ENCODE results near the gene ETFB.

Gene ETFB

GRCh38 chr19:51329411-51329810, 36.8 kb downstream of the ETFB start:
- no peak for DNase-seq (ENCODE audit: low read depth in 2 of 3, low spot score in 2 of 3)

DNA sequence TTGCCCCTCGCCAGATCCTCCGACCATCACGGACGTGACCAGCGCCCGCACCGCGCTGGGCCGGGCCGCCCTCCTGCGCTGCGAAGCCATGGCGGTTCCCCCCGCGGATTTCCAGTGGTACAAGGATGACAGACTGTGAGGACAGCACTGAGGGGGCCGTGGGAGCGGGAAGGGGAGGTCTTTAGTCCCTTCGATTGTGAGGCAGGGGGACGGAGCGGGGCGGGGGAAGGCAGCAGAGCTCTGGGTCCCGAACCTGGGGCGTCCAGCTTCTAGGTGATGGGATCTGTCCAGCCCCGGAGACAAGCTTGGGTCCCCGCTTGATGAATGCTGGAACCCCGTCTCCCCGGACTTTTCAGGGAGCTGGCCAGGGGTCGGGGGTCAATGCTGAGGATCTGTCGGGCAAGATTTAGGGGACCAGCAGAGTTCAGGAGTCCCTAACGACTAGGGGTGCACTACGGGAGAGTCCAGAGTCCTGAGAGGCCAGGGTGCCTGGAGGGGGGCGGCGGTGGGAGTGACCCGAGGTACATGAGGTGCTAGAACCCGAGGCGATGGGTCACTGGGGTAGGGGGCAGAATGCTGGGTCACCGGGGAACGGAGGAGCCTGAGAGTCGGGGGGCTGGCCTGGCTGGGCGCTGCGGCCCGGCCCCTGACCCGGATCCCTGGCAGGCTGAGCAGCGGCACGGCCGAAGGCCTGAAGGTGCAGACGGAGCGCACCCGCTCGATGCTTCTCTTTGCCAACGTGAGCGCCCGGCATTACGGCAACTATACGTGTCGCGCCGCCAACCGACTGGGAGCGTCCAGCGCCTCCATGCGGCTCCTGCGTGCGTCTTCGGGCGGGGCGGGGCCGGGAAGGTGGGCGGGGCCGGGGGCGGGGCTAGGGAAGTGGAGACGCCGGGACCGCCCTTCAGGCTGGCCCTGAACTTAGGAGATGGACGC, 38.9 kb downstream of the ETFB start:
- peak; percentile 31 to 65 (median 45) for DNase-seq (ENCODE audit: low read depth in 2 of 3, low spot score in 2 of 3)

GRCh38 chr19:51326216-51327065, 39.7 kb downstream of the ETFB start:
- DNase-seq (ENCODE audit: low read depth in 2 of 3, low spot score in 2 of 3) = no peak

DNA sequence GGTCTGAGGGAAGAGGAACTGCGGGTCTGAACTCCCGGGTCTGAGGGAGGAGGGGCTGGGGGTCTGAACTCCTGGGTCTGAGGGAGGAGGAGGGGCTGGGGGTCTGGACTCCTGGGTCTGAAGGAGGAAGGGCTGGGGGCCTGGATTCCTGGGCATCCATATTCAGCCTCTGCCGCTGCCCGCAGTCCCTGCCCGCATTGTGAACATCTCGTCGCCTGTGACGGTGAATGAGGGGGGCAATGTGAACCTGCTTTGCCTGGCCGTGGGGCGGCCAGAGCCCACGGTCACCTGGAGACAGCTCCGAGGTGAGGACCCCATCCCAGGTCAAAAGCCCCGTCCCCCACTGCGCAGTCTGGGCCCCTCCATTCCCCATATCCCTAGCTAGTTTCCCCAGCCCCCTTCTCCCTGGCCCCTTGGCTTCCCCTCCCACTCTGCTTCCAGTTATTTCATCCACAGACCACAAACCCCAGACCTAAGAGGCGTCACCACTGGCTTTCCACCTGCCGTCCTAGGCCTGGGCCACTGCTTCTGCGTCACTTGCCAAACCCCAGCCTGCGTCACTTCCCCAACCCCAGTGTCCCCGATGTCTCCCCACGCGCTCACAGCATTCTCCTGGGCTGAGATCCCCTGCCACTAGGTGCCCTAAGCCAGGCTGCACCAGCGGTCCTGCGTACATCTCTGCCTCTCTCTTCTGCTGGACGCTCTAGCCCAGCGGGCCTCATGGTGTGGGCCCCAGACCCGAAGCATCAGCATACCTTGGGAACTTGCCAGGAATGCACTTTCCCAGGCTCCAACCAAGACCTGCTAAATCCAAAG, 40.8 kb downstream of the ETFB start:
- DNase-seq (ENCODE audit: low read depth in 2 of 3, low spot score in 2 of 3) = no peak

DNA sequence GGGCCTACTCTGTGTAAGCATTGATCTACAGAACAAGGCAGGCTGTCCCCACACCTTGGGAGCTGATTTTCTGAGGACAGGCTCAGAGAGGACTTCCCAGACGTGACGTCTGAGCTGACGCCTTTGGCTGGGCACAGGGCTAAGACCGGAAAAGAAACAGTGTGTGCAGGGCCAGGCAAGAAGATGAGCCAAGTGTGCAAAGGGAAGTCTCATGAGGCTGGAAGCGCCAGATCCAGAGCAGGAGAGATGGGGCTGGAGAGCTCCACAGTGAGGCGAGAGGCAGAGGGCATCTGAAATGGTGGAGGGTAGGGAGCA, 42.1 kb downstream of the ETFB start:
- DNase-seq (ENCODE audit: low read depth in 2 of 3, low spot score in 2 of 3) = no peak

DNA sequence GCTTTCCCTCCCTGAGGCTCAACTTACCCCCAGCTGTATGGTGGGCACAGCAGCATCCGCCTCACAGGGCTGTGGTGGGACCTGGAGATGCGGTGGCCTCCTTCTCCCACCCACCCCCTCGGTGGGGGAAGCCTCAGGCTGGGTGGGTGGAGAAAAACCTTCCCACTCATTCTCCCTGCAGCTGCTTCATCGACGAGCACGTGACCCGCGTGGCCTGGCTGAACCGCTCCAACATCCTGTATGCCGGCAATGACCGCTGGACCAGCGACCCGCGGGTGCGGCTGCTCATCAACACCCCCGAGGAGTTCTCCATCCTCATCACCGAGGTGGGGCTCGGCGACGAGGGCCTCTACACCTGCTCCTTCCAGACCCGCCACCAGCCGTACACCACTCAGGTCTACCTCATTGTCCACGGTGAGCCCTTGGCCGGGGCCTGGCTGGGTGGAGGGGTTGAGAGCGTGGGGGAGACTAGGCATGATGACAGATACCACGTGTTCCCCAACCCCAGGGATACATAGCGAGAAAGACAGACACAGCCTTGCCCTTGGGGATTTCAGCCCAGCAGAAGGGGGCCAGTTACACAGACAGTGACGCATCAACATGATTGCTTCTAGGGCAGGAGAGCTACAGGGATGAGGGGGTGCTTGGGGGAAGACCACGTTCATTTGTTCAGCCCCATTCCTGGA, 42.6 kb downstream of the ETFB start:
- no peak for DNase-seq (ENCODE audit: low read depth in 2 of 3, low spot score in 2 of 3)

GRCh38 chr19:51321799-51322198, 44.4 kb downstream of the ETFB start:
- DNase-seq (ENCODE audit: low read depth in 2 of 3, low spot score in 2 of 3) = no peak

GRCh38 chr19:51320280-51320657, 45.9 kb downstream of the ETFB start:
- no peak for DNase-seq (ENCODE audit: low read depth in 2 of 3, low spot score in 2 of 3)

- no peak for DNase-seq (ENCODE audit: low read depth in 2 of 3, low spot score in 2 of 3)
Measured at GRCh38 chr19:51319649-51320279, 46.4 kb downstream of the ETFB start.

DNA sequence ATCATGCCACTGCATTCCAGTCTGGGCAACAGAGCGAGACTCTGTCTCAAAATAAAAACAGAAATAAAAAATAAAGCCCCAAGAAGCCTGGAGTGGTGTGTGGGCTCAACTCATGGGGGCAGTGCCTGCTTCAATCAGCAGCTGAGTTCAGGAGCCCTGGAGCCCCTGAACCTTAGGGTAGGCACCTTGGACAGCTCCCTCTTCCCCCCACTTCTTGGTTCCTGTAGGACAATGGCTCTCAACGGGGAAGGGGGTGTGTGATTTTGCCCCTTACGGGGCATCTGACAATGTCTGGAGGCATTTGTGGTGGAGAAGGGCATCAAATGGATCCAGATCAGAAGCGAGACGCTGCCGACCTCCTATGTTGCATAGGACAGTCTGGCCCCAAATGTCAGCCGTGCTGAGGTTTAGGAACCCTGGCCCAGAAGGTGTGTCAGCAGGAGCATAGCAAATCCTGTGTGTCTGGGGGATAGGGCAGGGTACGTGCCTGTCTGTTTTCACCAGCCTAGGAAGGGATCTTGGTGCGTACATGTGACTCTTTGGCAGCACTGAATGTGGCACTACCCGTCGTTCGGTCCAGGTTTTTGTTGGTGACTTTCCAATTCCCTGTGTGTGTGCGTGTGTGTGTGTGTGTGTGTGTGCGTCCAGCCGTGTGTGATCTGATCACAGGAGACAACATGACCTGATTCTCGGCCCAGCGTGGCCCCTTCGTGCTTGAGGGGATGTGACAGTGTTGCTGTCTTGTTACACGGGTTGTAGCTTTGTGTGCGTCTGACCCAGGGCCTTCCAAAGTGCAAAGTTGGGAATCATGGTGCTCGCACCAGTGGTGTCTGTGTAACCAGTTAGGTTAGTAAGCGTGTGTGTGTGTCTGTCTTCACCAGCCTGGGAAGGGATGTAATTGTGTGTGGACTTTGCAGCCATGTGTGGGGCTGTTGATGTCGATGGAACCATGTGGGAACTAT, 47.2 kb downstream of the ETFB start:
- DNase-seq (ENCODE audit: low read depth in 2 of 3, low spot score in 2 of 3) = no peak

DNA sequence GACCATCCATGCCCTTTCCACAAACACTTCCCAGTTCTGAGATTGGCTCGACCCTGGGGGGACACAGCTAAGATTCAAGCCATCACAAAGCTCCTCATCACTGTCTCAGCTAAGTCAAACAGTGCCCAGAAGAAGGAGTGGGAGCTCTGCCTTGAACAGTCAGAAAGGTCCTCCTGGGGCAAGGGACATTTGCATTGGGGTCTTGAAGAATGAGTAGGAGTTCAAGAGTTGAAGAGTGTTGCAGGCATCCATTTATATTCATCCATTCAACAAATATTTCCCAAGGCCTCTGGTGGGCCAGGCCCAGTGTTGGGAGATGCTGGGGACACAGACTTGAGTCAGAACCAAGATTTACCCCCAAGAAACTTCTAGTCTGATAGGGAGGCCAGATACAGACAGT, 48.2 kb downstream of the ETFB start:
- DNase-seq (ENCODE audit: low read depth in 2 of 3, low spot score in 2 of 3) = no peak

- no peak for DNase-seq (ENCODE audit: low read depth in 2 of 3, low spot score in 2 of 3)
Measured at GRCh38 chr19:51317376-51317775, 48.8 kb downstream of the ETFB start.

DNA sequence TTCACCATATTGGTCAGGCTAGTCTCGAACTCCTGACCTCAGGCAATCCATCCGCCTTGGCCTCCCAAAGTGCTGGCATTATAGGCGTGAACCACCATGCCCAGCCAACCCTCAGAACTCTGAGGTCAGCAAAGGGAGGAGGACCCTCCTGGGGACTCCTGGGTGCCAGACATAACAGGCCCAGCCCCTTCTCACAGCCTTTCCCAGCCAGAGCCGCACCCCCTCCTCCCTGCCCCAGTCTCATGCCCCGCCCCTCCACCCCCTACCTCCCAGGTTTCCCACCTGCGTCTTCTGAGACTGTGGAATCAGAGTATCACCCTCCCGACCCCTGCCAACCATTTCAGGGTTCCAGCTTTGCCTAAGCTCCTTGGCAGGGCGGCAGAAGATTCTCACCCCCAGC, 49.5 kb downstream of the ETFB start:
- DNase-seq (ENCODE audit: low read depth in 2 of 3, low spot score in 2 of 3) = no peak

GRCh38 chr19:51311351-51312257, 54.6 kb downstream of the ETFB start, which contains the start of gene IGLON5:
Gene IGLON5 (plus strand): TSS chr19:51311644. CDS start chr19:51311848, 204 bp downstream.
- no peak for DNase-seq (ENCODE audit: low read depth in 2 of 3, low spot score in 2 of 3)

DNA sequence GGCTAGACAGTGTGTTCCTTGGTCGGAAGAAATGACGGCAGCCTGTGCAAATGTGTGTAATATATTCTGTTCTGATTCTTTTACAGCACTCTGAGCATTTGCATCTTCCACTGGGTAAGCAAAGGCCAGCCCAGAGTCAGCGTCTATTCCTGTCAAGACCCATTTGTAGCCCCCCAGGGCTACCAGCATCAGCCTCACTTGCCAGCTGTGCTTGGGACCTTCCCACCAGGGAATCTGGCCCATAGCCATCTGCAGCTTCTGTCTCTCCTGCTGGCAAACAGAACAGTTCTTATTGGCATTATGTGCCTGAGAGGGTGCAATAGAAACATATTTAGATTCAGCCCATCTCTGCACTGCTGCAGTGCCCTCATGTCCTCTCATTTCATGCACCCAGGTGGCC, 60.7 kb downstream of the ETFB start:
- DNase-seq (ENCODE audit: low read depth in 2 of 3, low spot score in 2 of 3) = no peak

DNA sequence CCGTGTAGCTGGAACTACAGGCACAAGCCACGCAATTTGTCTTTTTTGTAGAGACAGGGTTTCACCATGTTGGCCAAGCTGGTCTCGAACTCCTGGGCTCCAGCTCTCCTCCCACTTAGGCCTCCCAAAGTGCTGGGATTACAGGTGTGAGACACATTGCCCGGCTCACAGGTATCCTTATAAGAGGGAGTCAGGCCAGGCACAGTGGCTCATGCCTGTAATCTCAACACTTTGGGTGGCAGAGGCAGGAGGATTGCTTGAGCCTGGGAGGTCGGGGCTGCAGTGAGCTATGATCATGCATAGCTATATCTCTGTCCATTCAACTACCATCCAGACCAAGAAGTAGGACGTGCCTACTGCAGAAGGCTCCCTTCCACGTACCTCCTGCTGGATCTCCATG, 64.9 kb downstream of the ETFB start:
- no peak for DNase-seq (ENCODE audit: low read depth in 2 of 3, low spot score in 2 of 3)

DNA sequence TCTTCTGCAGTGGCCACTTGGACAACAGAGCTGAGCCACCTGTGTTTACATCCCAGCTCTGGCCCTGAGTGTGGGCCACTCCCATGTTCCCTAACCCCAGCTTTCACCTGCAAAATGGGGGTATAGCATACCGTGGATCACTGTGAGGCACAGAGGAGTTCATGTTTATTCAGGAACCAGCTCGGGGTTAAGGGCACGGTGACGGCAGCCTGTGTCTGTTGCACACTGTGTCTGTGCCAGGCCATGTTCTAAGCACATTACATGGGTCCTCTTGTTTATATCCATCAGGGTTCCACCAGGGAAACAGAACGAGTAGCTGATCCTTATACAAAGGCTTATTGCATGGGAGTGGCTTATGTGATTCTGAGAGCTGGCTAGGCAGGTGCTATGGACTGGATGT, 68.8 kb downstream of the ETFB start:
- no peak for DNase-seq (ENCODE audit: low read depth in 2 of 3, low spot score in 2 of 3)

Measured in activated CD8-positive, alpha-beta memory T cell treated with anti-CD3 and anti-CD28 coated beads for 48 hours (primary cell).